22Rv1 (cell line): ENCODE results near the gene FAM200C.

ENCODE experiments used
- H3K27ac ChIP-seq: fragments of 450-650 bp; 2 replicates; pipeline ENCODE4 v1.5.1; 2017
- CTCF ChIP-seq: fragments of 450-650 bp; IDR thresholded peaks from 2 replicates; pipeline ENCODE4 v1.5.1; 2017; ENCODE audit warnings: mild to moderate bottlenecking
- ZFX ChIP-seq: fragments of 450-650 bp; IDR thresholded peaks from 2 replicates; pipeline ENCODE4 v1.6.1; 2017; ENCODE audit warnings: antibody characterized with exemption, borderline replicate concordance

The FAM200C gene

GRCh38 chr5:160359816-160360215 is 40.0 kb downstream of the FAM200C start:
- H3K27ac ChIP-seq, result no peak overlapping the region
- TF ChIP-seq ZFX, result no peak
- no peak for TF ChIP-seq CTCF

GRCh38 chr5:160359242-160359641 is 40.6 kb downstream of the FAM200C start:
- no peak overlapping the region for H3K27ac ChIP-seq
- TF ChIP-seq ZFX, result no peak
- TF ChIP-seq CTCF, result no peak

GRCh38 chr5:160357861-160358411 is 41.9 kb downstream of the FAM200C start:
- H3K27ac ChIP-seq, result no peak overlapping the region
- TF ChIP-seq CTCF, result no peak
- no peak for TF ChIP-seq ZFX

GRCh38 chr5:160357394-160357793 is 42.5 kb downstream of the FAM200C start:
- no peak for TF ChIP-seq ZFX
- TF ChIP-seq CTCF, result no peak
- H3K27ac ChIP-seq, result no peak overlapping the region

- H3K27ac ChIP-seq, result no peak overlapping the region
- TF ChIP-seq CTCF (no peak), ZFX (no peak)
These were observed 43.1 kb downstream of the FAM200C start for GRCh38 chr5:160356550-160357347.

- H3K27ac ChIP-seq, result no peak overlapping the region
- TF ChIP-seq ZFX (no peak), CTCF (no peak)
These were observed 45.2 kb downstream of the FAM200C start for GRCh38 chr5:160354666-160355065.

- H3K27ac ChIP-seq, result no peak overlapping the region
- TF ChIP-seq CTCF (no peak), ZFX (no peak)
These were observed 46.5 kb downstream of the FAM200C start for GRCh38 chr5:160353379-160353778.
